Stimulated activated naive CD8-positive, alpha-beta T cell treated with anti-CD3 and anti-CD28 coated beads, Interleukin-15, amount 100 ng/mL, for 72 hours (primary cell): ENCODE data around the gene NCKAP1.
"Not testable (repeated sequence)": the region's sequence is repeated elsewhere in the genome, so short reads cannot be mapped to it uniquely, and the experiment has no call there.

Experiments
- ATAC-seq: fragments of 150-1000 bp; cut with Tn5 transposase; 2 replicates; pipeline ENCODE4 v1.10.0; 2021; ENCODE audit warnings: mild to moderate bottlenecking, moderate library complexity
- DNase-seq, 2 donors: peaks; one replicate each; pipeline ENCODE4 v3.0.0; 2021 to 2022
- H3K27ac Mint-ChIP-seq, 2 donors: one replicate each; pipeline ENCODE4 v1.8.0; 2022; ENCODE audit warnings: mild to moderate bottlenecking in 2 of 2, mixed read lengths in 2 of 2, moderate library complexity in 2 of 2
- H3K27me3 Mint-ChIP-seq: one replicate; pipeline ENCODE4 v1.8.0; 2022; ENCODE audit warnings: mixed read lengths
- H3K4me1 Mint-ChIP-seq: one replicate; pipeline ENCODE4 v1.8.0; 2022; ENCODE audit warnings: mild to moderate bottlenecking, mixed read lengths
- H3K4me3 Mint-ChIP-seq, 2 donors: one replicate each; pipeline ENCODE4 v1.8.0; 2022; ENCODE audit warnings: mild to moderate bottlenecking in 2 of 2, mixed read lengths in 2 of 2, moderate library complexity in 1 of 2
- H3K9me3 Mint-ChIP-seq, 2 donors: one replicate each; pipeline ENCODE4 v1.8.0; 2022; ENCODE audit warnings: mixed read lengths in 2 of 2

Gene NCKAP1

DNA sequence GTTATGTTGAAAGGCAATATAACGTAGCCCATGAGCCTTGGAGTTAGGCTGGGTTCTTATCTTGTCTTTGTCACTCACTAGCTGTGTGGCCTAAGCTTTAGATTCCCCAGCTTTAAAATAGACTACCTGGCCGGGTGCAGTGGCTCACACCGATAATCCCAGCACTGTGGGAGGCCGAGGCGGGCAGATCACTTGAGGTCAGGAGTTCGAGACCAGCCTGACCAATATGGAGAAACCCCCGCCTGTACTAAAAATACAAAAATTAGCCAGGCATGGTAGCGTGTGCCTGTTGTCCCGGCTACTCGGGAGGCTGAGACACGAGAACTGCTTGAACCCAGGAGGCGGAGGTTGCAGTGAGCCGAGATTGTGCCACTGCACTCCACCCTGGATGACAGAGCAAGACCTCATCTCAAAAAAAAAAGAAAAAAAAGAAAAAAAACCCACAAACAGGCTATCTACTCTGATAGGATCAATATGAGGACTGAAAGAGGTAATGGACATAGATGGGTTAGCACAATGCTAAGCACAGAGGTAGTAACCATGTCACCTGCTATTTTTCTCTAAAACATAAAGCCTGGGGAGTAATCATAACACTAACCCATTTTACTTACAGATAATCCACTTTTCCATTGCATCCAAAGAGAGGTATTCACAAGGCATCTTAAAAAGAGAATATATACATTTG, 43.9 kb downstream of the NCKAP1 start:
- no peak overlapping the region for H3K4me3 Mint-ChIP-seq

DNA sequence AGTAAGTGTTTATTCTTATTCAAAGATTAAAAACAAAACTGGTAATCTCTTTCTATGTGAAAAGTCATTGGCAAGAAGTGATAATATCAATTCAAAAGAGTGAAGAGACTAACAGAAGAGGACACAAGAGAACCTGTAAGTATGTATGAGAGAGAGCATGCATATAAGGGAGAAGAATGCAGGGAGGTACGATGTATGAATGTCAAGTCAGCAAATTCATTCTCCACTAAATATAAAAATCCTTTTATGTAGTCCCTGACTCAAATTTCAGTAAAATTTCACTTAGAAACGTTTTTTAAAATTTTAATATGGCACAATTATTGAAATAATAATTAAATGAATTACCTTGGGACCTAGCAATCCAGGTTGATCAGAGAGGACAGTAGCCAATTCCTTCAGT, 55.3 kb downstream of the NCKAP1 start:
- H3K9me3 Mint-ChIP-seq: no peaks in the 10 kb centered on the region
- ATAC-seq: no peak
- no peak overlapping the region for H3K4me3 Mint-ChIP-seq
- no peak overlapping the region for H3K27ac Mint-ChIP-seq
- DNase-seq: no peak
- H3K27me3 Mint-ChIP-seq: no peaks in the 10 kb centered on the region
- no peaks in the 10 kb centered on the region for H3K4me1 Mint-ChIP-seq

More for the DNA sequence above, 43.9 kb downstream of the NCKAP1 start:
- Mint-ChIP-seq H3K9me3 (no peaks in the 10 kb centered on the region), H3K27me3 (peaks cover 7% of the 10 kb centered on the region), H3K4me1 (no peaks in the 10 kb centered on the region), H3K27ac (no peak overlapping the region)
- no peak for ATAC-seq
- no peak for DNase-seq

DNA sequence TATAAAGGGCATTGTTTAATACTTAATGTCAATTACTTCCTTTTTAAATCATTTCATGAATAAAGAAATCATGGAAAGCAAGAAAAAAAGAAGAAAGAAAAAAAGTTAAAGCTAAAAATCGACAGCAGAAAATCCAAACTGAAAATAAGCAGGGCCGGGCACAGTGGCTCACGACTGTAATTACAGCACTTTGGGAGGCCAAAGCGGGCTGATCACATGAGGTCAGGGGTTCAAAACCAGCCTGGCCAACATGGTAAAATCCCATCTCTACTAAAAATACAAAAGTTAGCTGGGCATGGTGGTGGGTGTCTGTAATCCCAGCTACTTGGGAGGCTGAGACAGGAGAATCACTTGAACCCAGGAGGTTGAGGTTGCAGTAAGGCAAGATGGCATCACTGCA, 56.8 kb downstream of the NCKAP1 start:
- not testable (repeated sequence) for H3K27ac Mint-ChIP-seq, H3K4me3 Mint-ChIP-seq, ATAC-seq, H3K9me3 Mint-ChIP-seq, H3K4me1 Mint-ChIP-seq, H3K27me3 Mint-ChIP-seq, DNase-seq

DNA sequence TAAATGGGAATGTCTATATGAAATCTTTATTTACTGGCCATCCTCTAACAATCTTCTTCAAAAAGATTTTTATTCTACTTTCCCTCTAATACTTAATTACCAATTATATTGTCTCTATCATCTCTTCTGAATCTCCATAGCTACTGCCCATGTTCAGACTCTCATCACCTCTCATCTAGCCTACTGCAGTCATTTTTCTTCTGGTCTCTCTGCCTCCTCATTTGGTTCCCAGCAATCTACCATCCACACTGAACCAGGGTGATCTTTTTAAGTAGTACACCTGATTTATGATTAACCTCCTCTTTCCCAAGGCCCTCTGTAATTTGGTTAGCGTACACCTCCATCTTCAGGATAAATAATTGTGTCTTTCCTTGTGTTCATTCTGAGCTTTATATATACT, 57.6 kb downstream of the NCKAP1 start:
- no peaks in the 10 kb centered on the region for H3K9me3 Mint-ChIP-seq
- H3K4me1 Mint-ChIP-seq: no peaks in the 10 kb centered on the region
- DNase-seq (no peak), ATAC-seq (no peak)
- no peaks in the 10 kb centered on the region for H3K27me3 Mint-ChIP-seq
- no peak overlapping the region for H3K27ac Mint-ChIP-seq
- H3K4me3 Mint-ChIP-seq: no peak overlapping the region

DNA sequence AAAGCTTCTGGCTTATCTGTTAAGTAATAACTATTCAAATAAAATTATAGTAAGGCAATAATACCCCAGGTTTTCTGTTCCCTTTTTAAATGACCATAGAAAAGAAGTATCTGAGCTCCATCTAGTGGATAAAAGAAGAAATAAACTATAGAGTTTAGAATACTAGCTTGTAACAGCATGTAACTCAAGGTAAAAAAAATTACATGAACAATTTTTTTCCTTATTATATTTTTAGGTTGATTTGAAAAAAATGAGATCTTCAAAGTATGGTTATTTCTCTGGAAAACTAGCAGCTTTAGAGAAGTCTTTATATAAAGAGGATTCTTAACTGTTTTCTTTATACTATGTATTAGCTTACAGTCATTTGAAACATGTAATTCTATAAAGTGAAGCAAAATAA, 58.1 kb downstream of the NCKAP1 start:
- no peak for DNase-seq
- H3K9me3 Mint-ChIP-seq: no peaks in the 10 kb centered on the region
- no peaks in the 10 kb centered on the region for H3K4me1 Mint-ChIP-seq
- H3K27me3 Mint-ChIP-seq: no peaks in the 10 kb centered on the region
- H3K27ac Mint-ChIP-seq: no peak overlapping the region
- no peak overlapping the region for H3K4me3 Mint-ChIP-seq
- no peak for ATAC-seq

DNA sequence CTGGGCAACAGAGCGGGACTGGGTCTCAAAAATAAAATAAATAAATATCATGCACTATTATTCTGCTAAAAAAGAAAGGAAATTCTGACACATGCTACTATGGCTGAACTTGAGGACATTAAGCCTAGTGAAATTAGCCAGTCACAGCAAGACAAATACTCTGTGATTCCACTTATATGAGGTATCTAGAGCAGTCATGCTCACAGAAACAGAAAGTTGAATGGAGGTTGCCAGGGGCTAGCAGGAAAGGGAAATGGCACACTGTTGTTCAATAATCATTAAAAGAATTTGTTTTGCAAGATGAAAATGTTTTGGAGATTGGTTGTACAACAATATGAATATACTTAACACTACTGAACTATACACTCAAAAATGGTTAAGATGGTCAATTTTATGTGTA, 60.8 kb downstream of the NCKAP1 start:
- Mint-ChIP-seq H3K27ac (no peak overlapping the region), H3K4me3 (no peak overlapping the region), H3K27me3 (no peaks in the 10 kb centered on the region), H3K9me3 (no peaks in the 10 kb centered on the region), H3K4me1 (no peaks in the 10 kb centered on the region)
- ATAC-seq (no peak), DNase-seq (no peak)

DNA sequence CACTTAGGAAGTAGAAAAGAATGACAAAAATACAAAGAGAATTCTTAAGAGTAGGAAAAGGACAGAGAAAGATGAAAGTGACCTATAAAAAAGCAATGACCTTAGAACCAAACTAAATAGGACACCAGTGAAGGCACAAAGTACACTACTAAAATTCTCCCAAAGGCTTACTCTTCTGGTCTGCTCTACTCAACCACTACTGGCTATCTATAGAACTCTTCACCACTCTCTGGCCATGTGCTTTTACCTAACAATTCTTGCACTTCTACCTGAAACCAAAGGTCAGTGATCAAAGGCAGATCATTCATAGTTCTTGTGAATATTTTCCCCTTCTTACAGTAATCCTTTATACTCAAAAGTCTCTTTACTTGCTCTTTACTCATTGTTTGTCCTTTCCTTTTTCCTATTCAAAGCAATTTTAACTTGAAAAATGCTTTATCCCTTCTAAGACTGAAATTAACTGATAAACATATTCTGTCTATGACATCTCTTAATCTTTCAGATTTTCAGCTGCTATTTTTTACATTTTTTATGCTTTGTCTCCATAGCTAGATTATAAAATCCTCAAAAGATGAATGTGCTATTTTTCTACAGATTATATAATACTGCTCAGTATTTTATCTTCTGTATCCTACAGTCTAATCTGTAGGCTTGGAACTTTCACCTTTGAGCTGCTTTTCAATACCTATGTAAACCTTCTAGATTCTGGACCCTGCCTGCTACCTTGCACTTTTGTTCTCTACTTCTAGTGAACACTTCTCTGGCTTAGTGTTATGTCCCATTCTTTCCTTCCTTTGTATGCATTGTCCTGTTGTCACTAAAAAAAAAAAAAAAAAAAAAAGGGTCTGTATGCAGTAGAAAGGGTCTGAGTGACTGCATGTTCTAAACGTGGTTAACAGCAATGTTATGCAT, 64.6 kb downstream of the NCKAP1 start:
- Mint-ChIP-seq H3K27me3 (peaks cover 16% of the 10 kb centered on the region), H3K4me1 (peaks cover 6% of the 10 kb centered on the region), H3K9me3 (peaks cover 0 to 3% of the 10 kb centered on the region in 2 donors), H3K4me3 (no peak overlapping the region), H3K27ac (no peak overlapping the region)
- DNase-seq: no peak
- no peak for ATAC-seq

DNA sequence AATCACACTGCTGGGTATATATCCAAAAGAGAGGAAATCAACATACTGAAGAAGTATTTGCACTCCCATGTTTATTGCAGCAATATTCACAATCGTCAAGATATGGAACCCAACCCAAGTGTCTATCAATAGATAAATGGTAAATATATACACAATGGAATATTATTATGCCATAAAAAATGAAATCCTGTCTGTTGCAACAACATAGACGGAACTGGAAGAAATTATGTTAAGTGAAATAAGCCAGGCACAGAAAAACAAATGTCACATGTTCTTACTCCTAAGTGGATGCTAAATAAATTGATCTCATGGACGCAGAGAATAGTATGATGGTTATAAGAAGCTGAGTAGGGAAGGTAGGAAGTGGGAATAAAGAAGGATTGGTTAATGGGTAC, 65.7 kb downstream of the NCKAP1 start:
- Mint-ChIP-seq H3K27me3 (peaks cover 16% of the 10 kb centered on the region), H3K9me3 (peaks cover 0 to 3% of the 10 kb centered on the region in 2 donors), H3K27ac (no peak overlapping the region), H3K4me1 (peaks cover 6% of the 10 kb centered on the region), H3K4me3 (no peak overlapping the region)
- ATAC-seq (no peak), DNase-seq (no peak)

DNA sequence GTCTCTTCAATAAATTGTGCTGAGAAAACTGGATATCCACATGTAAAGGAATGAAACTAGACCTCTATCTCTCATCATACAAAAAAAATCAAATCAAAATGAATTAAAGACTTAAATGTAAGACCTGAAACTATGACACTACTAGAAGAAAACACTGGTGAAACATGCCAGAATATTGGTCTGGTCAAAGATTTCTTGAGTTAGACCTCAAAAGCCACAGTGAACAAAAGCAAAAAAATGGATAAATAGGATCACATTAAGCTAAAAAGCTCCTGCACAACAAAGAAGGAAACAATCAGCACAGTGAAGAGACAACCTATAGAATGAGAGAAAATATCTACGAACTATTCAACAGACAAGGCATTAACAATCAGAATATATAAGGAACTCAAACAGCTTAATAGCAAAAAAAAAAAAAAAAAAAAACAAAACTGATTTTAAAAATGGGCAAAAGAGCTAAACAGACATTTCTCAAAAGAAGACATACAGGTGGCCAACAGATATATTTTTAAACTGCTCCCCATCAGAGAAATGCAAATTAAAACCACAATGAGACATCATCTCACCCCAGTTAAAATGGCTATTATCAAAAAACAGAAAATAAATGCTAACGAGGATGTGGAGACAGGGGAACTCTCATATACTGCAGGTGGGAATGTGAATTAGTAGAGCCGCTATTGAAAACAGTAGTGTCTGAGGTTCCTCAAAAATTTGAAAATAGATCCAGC, 66.3 kb downstream of the NCKAP1 start:
- H3K4me3 Mint-ChIP-seq: no peak overlapping the region
- no peak for DNase-seq
- peaks cover 6% of the 10 kb centered on the region for H3K4me1 Mint-ChIP-seq
- H3K9me3 Mint-ChIP-seq: peaks cover 0 to 3% of the 10 kb centered on the region in 2 donors
- H3K27ac Mint-ChIP-seq: no peak overlapping the region
- no peak for ATAC-seq
- peaks cover 16% of the 10 kb centered on the region for H3K27me3 Mint-ChIP-seq

DNA sequence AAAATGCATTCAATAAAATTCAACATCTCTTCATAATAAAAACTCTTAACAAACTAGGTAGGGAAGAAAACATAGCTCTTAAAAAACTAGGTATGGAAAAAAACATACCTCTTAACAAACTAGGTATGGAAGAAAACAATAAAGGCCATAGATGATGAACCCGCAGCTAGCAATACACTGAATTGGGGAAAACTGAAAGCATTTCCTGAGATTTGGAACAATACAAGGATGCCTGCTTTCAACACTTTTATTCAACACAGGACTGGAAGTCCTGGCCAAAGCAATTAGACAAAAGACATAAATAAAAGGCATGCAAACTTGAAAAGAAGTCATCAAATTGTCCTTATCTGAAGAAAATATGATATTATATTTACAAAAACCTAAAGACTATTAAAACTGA, 67.8 kb downstream of the NCKAP1 start:
- no peak overlapping the region for H3K27ac Mint-ChIP-seq
- no peak overlapping the region for H3K4me3 Mint-ChIP-seq
- ATAC-seq (no peak), DNase-seq (no peak)
- H3K27me3 Mint-ChIP-seq: peaks cover 16% of the 10 kb centered on the region
- peaks cover 0 to 3% of the 10 kb centered on the region in 2 donors for H3K9me3 Mint-ChIP-seq
- H3K4me1 Mint-ChIP-seq: peaks cover 6% of the 10 kb centered on the region

DNA sequence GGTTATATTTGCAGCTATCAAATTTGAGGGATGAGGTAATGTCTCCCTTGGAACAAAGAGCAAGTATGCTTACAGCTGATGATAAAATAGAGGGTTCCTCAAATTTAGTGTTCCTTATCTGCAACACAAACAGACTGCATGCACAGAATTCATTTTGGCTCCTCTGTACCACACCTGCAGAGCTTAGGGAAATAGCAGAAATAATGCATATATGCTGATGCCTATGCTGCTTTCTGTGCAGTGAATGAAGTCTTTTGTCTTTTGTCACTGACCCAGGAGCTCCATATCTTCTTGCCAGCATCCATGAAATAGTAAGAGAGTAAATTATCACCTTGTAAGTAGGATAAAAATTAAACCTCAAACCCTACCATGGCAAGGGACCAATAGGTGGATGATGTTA, 69.8 kb downstream of the NCKAP1 start:
- H3K27me3 Mint-ChIP-seq: peaks cover 16% of the 10 kb centered on the region
- H3K4me1 Mint-ChIP-seq: peaks cover 6% of the 10 kb centered on the region
- no peak overlapping the region for H3K27ac Mint-ChIP-seq
- peaks cover 0 to 3% of the 10 kb centered on the region in 2 donors for H3K9me3 Mint-ChIP-seq
- DNase-seq (no peak), ATAC-seq (no peak)
- H3K4me3 Mint-ChIP-seq: no peak overlapping the region

DNA sequence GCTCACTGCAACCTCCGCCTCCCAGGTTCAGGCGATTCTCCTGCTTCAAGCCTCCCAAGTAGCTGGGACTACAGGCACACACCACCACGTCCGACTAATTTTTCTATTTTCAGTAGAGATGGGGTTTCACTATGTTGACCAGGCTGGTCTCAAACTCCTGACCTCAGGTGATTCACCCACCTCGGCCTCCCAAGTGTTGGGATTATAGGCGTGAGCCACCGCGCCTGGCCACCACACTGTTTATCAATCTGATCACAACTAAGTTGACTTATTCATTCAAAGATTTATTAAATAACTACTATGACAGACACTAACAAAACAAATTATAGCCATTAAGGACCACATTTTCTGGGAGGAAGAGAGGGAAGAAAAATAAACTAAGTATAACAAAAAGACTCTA, 71.9 kb downstream of the NCKAP1 start:
- not testable (repeated sequence) for H3K4me3 Mint-ChIP-seq, H3K27ac Mint-ChIP-seq, ATAC-seq, H3K9me3 Mint-ChIP-seq, H3K4me1 Mint-ChIP-seq, DNase-seq
- peaks cover 16% of the 10 kb centered on the region for H3K27me3 Mint-ChIP-seq

DNA sequence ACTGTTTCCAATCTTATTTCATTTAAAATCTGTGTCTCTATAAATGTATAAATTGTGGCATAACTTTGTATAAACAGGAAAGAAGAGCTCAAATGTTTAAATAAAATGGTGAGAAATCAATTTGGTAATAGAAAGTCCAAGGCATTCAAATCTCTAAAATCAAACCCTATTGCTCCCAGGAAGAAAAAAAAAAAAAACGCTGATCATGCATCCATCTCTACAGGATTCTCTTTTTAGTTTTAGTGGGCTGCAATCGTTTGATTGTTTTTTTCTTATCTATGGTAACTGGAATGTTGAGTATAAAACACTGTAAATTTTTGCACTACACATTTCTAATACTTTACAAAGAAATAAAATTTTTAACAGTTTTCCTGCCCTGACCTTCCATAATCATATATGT, 75.6 kb downstream of the NCKAP1 start:
- H3K9me3 Mint-ChIP-seq: no peaks in the 10 kb centered on the region
- no peaks in the 10 kb centered on the region for H3K27me3 Mint-ChIP-seq
- no peak overlapping the region for H3K27ac Mint-ChIP-seq
- no peak for DNase-seq
- H3K4me1 Mint-ChIP-seq: no peaks in the 10 kb centered on the region
- no peak overlapping the region for H3K4me3 Mint-ChIP-seq
- no peak for ATAC-seq

DNA sequence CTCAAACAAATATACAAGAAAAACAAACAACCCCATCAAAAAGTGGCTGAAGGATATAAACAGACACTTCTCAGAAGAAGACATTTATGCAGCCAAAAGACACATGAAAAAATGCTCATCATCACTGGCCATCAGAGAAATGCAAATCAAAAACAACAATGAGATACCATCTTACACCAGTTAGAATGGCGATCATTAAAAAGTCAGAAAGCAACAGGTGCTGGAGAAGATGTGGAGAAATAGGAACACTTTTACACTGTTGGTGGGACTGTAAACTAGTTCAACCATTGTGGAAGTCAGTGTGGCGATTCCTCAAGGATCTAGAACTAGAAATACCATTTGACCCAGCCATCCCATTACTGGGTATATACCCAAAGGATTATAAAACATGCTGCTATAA, 77.4 kb downstream of the NCKAP1 start:
- DNase-seq, ATAC-seq, H3K4me3 Mint-ChIP-seq, H3K4me1 Mint-ChIP-seq, H3K9me3 Mint-ChIP-seq, H3K27ac Mint-ChIP-seq, H3K27me3 Mint-ChIP-seq: not testable (repeated sequence)

DNA sequence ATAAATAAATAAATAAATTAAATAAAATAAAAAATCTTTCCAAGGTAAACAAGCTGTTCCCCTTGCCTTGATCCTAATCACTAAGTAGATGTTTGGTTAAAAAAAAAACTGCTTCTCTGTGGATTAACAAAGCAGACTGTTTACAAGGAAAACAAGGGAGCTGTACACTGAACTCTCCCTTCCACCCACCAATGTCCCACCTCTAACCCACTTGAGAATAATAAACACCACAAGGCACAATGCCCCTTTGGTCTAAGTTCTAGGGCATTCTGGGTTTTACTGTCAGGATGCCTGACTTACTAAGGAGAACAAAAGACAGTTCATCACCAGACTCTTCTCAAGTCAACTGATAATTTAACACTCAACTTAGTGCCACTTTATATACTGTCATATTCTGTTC, 83.5 kb downstream of the NCKAP1 start:
- Mint-ChIP-seq H3K4me1 (no peaks in the 10 kb centered on the region), H3K4me3 (no peak overlapping the region), H3K9me3 (no peaks in the 10 kb centered on the region), H3K27me3 (no peaks in the 10 kb centered on the region), H3K27ac (no peak overlapping the region)
- ATAC-seq (no peak), DNase-seq (no peak)
